Fibroblast of lung (primary cell): Measurements from ENCODE around the gene HVCN1.

Source experiments
- CTCF ChIP-seq, 2 donors: IDR thresholded peaks in 1 of 2; conservative IDR thresholded peaks in 1 of 2; 1 replicate in 1 of 2; 2 replicates in 1 of 2; pipeline ENCODE4 v1.5.1; 2011 to 2012; ENCODE audit warnings: low read length in 2 of 2, control low read depth in 1 of 2, inconsistent platforms in 1 of 2, low read depth in 1 of 2, mild to moderate bottlenecking in 1 of 2
- EZH2 ChIP-seq: IDR thresholded peaks from 2 replicates; pipeline ENCODE4 v1.5.1; 2012; ENCODE audit warnings: low read length, control low read depth, mild to moderate bottlenecking; ENCODE audit errors: missing control alignments

DNA sequence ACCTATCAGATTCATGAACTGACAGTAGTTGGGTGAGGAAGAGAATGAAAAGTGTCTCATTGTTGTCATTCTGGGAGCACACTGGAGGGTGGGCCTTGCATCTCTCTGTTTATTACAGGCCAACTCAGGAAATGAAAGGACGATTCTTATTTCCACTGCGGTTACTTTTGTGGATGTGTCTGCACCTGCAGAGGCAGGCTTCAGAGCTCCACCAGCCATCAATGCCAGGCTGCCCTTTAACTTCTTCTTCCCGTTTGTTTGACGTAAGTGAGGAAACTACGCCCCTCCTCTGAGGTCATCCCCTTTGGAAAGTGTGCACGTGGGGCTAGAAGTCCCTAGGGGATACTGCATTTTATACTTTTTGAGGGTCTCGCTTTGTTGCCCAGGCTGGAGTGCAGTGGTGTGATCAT lies 41.3 kb downstream of the HVCN1 start:
- TF ChIP-seq EZH2 (no peak), CTCF (conservative IDR thresholded peaks at IDR 0.05 in 1 of 2, IDR thresholded peaks at IDR 0.05 in 1 of 2; ENCODE audit: low read depth in 1 of 2, low read length in 2 of 2) (no peak)
